NCI-H146 treated with DMSO at 0.1 percent for 48 hours (cell line): ENCODE results near the gene USP40.

Experiments used
- DNase-seq: peaks from one replicate; lab custom pipeline; 2025; ENCODE audit not compliant: unreplicated experiment; lab: John Stamatoyannopoulos, UW

Gene USP40

GRCh38 chr2:233479616-233480489, 86.7 kb downstream of the USP40 start:
- no peak for DNase-seq

DNA sequence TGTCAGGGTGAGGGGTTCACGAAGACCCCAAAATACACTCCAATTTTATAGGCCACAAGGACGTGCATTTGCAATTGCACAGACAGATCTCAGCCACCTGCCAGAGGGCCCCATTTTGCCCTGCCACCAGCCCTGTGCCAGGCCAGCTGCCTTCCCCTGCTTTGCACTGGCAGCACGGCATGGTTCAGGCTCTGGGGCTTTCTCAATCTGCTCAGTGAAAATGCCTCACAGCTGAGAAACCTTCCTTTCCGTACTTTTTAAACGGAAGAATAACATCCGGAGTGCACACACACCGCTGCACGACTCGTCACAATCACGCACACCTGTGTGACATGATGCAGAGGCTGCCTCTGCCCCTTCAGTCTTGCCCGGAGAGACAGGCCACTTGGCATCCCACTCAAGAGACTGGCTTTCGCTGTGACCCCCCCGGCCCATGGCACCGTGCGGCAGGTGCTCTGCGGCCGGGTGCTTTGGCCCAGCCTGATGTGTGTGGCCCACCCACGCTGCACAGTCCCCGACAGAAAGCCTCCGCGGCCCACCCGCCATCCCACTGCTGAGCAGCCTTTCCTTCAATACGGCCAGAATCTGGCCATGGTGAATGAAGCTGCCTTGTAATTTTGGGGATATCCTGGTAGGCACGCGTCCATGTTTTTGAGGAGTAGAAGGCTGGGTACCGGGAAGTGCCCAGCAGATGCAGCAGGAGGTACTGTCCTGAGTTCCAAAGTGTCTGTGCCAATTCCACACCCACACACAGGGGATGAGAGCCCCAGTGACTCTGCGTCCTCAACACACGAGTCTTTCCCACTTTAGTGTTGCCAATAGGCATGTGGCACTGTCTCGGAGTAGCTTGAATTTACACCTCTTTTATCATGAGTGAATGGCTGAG, 88.8 kb downstream of the USP40 start:
- DNase-seq: no peak

- no peak for DNase-seq
These were observed 89.7 kb downstream of the USP40 start for GRCh38 chr2:233476651-233477547.

DNA sequence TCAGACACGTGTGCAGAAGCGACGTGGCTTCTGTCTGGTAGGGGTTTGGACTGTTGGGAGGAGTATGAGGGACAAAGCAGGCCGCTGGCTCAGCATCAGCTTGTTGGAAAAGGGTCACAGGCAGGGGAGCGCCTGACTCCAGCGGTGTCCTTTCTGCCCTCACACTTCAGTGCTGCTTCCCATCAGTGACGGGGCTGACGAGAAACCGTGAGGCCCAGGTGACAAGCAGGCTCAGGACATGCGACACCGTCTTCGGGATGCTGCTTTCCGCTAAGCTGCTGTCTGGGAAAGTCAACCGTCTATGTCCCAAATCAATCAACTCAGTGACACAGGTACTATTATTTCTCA, 90.5 kb downstream of the USP40 start:
- DNase-seq: no peak

DNA sequence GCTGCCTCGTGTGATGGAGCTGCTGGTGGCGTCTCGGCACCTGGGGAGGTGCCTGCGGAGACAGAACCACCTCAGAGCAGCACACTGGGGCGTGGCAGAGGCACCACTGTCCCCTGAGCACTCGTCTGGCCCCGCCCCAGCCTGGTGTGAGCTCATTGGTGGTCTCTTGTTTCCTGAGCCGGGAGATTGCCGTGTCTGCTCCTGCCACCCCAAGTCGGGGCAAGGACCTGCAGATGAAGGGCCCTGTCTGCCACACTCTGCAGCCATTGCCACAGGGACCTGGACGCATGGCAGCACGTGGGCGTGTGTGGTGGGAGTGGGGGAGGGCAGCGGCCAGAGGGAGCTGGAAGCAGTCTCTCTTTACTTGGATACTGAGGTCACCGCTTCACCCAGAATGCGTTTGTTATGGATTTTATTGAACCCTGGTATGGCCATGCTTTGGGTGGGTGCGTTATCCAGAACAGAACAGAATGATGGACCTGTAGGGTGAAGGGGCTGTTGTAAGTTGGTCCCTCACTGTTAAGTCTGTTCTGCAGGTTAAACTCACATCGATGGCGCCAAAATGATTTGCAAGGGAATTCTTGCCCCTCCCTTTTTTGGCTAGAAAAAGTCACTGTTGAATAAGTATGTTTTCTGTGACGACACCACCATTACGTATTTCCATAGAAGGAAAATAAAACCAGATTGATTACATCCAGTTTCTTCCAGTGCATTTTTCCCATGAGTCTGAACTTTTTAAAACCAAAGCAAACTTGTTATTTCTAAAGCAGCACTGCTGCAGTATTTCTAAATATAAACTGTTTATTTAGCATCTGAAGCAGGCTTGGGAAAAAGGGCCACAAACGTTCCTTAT, 92.0 kb downstream of the USP40 start:
- DNase-seq: no peak

- DNase-seq: no peak
These were observed 92.7 kb downstream of the USP40 start for GRCh38 chr2:233473878-233474277.

DNA sequence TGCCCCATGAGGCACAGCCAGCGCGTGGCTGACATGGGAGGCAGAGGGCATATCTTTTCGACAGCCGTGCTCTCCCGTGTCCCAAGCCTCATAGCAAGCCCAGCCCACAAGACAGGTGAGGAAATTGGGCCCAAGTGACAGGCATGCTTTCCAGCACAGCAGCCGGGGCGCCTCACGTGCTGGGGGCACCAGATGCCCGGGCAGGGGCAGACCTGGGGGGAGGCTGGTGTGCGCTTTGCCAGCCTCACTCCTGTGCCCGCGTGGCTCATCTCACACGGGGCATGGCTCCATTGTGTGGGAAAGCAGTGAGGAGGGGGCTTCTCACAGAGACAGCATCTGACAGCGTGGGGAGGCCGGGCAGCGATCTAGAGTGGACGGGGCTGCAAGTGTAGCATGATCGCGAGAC, 93.2 kb downstream of the USP40 start:
- no peak for DNase-seq

DNA sequence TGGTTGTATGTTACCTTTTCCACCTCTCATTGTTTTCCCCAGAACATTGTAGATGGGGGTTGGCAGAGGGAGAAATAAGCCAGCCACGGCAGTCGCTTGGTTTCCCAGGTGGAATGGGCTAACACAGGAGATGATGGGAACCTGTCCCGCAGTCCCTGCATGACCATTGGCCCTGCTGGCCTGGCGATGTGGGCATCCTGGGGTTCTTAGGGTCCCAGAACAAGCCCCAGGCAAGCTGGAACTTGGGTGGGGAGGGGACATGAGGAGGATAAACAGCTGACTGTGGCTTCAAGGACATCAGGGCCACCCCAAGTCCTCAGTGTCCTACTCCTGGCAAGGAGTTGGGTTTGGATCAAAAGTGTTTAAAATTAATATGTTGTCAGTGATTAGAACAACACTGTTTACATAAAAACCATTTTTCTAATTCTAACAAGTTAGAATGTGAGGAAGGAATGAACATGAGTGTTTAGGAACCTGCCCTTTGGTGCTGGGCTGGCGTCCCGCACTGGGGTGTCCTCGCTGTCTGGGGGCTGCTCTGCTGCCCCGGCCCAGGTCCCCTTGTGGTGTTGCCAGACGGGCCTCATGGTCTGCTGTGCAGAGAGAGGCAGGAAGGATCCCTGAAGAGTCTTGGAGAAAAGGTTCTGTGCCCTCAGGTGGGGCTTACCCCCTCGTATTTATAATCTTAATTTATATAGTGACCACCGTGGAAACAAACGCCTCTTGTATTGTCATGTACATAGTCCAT, 95.1 kb downstream of the USP40 start:
- no peak for DNase-seq

GRCh38 chr2:233470839-233471238, 95.7 kb downstream of the USP40 start:
- DNase-seq: no peak

DNA sequence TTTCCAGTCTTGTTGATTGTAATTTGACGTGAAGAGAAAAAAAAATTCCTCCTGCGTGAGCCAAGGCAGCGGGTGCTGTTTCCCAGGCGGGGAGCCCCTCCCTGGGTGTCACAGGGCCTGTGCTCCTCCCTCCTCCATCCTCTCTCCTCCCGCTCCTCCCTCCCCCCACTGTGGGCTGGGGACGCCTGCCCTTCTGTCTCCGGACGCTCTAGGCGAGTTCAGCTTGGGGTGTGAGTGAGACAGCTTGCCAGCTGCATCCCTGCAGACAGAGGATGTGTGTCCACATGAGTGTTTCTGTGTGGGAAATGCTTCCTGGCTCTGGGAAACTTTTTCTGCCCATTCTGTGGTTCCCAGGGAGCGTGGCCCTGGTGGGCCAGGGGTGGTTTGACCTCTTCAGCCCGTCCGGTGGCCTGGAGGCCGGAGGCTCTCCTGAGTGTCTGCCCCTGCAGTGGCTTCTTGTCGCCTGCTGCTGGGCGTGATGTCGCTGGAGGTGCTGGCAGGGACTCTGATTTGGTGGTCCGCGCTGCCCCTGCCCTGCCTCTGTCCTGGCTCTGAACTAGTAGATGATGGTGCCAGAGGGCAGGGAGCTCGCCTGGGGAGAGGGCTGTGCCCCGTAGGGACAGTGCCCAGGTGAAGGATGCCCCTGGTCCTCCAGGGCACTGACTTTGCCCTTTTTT, 96.4 kb downstream of the USP40 start:
- DNase-seq: no peak

- DNase-seq: no peak
These were observed 97.1 kb downstream of the USP40 start for GRCh38 chr2:233469261-233470010.

DNA sequence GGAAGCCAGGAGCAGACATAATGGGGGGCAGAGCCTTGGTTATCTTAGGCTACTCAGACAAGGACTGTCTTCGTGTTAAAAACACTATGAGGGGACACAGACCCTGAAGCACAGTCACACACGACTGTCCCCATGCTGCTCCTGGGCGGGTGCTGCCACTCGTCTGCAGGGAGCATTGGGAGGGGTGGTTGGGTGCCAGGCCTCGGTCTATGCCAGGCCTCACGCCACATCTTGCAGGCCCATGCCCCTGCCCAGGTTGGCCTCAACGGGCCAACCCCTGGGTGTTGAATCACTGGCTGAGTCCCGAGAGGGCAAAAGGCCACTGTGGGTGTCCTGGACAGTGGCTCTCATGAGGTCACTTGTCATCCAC, 97.9 kb downstream of the USP40 start:
- DNase-seq: no peak

- no peak for DNase-seq
These were observed 98.4 kb downstream of the USP40 start for GRCh38 chr2:233468047-233468740.

GRCh38 chr2:233466991-233467603, 99.5 kb downstream of the USP40 start:
- no peak for DNase-seq

- DNase-seq: no peak
These were observed 101.9 kb downstream of the USP40 start for GRCh38 chr2:233464531-233465240.

- no peak for DNase-seq
These were observed 102.5 kb downstream of the USP40 start for GRCh38 chr2:233464056-233464455.

DNA sequence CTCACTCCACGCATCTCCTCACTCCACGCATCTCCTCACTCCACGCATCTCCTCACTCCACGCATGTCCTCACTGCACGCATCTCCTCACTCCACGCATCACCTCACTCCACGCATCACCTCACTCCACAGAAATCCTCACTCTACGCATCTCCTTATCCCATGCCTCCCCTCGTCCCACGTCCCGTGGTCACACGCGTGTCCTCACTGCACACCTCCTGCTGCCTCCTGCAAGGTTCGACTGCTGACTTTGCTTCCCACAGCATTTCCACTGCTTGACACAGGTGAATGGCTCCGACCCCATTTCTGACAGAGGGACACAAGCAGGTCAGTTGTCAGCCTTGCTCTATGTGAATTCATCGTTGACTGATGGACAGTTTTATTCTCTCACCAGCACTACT, 103.0 kb downstream of the USP40 start:
- DNase-seq: no peak
